Gastrocnemius medialis (tissue), 4 donors: Measurements from ENCODE around the gene PPIP5K1.

Source experiments
- POLR2A ChIP-seq, 2 donors: fragments of 450-650 bp; IDR thresholded peaks; one replicate each; pipeline ENCODE4 v1.6.1; 2017; ENCODE audit warnings: antibody characterized with exemption in 2 of 2, mild to moderate bottlenecking in 2 of 2, moderate library complexity in 2 of 2
- TF ChIP-seq, protein P1 (sequence below), 5 experiments: fragments of 450-650 bp in 3 of 5; fragments of 200-600 bp in 2 of 5; sonication (generic) in 2 of 5; IDR thresholded peaks in 4 of 5; conservative IDR thresholded peaks in 1 of 5; 1 replicate in 4 of 5; 2 replicates in 1 of 5; pipeline ENCODE4 v1.5.1; 2016 to 2019; ENCODE audit warnings: antibody characterized with exemption in 5 of 5, mild to moderate bottlenecking in 3 of 5, moderate library complexity in 3 of 5

DNA sequence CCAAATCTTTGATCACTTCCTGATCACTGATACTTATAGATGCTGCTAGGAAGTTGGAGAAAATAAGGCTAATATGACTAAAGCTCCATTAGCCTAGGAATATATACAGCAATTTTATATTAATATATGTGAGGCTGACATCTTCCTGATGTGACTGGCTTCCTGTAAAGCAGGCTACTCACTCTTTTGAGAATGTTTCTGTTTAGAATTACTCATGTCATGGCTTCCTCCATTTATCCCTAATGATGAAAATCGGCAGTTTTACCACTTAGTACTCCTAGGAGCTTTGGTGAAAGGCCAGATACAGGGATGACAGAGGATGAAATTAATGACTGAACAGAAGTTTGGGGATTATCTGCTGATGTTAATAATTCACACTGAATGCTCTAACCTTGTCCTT lies 76.5 kb downstream of the PPIP5K1 start:
- TF ChIP-seq, protein P1, sequence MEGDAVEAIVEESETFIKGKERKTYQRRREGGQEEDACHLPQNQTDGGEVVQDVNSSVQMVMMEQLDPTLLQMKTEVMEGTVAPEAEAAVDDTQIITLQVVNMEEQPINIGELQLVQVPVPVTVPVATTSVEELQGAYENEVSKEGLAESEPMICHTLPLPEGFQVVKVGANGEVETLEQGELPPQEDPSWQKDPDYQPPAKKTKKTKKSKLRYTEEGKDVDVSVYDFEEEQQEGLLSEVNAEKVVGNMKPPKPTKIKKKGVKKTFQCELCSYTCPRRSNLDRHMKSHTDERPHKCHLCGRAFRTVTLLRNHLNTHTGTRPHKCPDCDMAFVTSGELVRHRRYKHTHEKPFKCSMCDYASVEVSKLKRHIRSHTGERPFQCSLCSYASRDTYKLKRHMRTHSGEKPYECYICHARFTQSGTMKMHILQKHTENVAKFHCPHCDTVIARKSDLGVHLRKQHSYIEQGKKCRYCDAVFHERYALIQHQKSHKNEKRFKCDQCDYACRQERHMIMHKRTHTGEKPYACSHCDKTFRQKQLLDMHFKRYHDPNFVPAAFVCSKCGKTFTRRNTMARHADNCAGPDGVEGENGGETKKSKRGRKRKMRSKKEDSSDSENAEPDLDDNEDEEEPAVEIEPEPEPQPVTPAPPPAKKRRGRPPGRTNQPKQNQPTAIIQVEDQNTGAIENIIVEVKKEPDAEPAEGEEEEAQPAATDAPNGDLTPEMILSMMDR (IDR thresholded peaks at IDR 0.05 in 4 of 5, conservative IDR thresholded peaks at IDR 0.05 in 1 of 5): no peak
- TF ChIP-seq POLR2A (IDR thresholded peaks at IDR 0.05): no peak
